HG03342 (cell line): ENCODE data around the gene FAM3C.

Source experiments
- ATAC-seq: cut with Tn5 transposase; IDR thresholded peaks from one replicate; pipeline ENCODE4 v1.9.1; 2021; ENCODE audit warnings: mild to moderate bottlenecking, moderate library complexity; ENCODE audit not compliant: unreplicated experiment

FAM3C gene

DNA sequence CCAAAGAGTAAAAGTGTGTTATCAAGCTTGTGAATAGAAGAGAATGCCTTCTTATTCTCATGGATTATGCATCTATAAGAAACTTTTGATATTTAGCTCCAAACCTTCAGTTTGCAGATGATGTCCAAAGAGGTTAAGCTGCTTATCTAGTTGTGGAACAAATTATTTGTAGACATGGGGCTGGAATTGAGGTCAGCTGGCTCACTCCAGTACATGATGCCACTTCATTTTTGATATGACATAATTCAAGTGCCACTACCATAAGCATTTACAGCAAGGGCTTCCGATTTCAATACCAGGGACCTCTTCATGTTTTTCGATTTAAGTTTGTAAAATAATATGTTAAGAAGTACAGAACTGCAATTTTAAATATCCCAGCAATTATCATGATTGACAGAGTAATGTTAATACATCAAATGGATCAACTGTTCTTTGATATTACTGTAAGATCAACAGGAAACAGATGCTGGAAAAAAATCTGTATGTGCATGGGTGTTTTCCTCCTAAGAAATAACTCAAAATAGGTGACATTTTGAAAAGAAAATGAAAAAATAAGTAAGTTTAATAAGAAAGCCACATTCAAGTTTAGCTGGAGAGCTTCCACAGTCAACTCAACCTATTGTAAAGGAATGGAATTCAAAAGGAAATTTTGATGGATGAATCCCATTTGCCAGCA is 12.7 kb downstream of the FAM3C start:
- no peak for ATAC-seq

DNA sequence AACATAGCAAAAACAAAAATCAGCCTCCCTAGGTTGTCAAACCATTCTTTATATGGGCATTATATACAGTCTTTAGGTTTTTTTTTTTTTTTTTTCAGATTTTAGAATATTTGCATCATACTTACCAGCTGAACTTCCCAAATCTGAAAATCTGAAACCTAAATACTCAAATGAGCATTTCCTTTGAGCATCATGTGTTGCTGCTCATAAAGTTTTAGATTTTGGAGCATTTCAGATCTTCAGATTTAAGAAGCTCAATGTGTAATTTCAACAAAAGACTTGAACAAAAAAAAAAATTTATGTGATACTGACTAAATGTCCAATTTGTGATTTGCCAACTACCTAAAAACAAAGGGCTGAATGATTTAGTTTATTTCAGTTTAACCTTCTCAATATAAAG is 13.6 kb downstream of the FAM3C start:
- ATAC-seq = no peak

DNA sequence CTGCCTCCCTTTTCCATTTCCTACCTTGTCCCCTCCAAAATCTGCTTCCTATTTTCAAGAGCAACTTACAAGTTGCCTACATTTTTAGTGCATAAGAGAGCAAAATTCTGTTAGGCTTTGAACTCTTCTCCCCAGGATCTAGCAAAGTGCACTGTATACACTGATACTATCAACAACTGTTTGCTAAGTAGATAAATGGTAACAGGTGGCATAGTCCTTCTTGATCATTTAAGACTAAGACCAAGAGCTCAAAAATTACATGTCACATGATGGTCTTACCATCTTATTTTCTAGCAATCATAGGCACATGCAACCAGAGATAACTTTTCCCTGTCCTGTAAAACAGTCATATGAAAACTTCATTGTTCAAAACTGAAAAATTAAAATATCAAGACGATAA is 16.2 kb downstream of the FAM3C start:
- no peak for ATAC-seq

DNA sequence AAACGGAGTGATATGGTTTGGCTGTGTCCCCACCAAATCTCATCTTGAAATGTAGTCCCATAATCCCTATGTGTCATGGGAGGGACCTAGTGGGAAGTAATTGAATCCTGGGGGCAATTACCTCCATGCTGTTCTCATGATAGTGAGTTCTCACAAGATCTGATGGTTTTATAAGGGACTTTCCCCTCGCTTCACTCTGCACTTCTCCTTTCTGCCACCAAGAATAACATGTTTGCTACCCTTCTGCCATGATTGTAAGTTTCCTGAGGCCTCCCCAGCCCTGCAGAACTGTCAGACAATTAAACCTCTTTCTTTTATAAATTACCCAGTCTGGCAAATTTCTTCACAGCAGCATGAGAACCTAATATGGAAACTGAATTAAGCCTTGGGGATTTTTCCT is 19.1 kb downstream of the FAM3C start:
- ATAC-seq = no peak

DNA sequence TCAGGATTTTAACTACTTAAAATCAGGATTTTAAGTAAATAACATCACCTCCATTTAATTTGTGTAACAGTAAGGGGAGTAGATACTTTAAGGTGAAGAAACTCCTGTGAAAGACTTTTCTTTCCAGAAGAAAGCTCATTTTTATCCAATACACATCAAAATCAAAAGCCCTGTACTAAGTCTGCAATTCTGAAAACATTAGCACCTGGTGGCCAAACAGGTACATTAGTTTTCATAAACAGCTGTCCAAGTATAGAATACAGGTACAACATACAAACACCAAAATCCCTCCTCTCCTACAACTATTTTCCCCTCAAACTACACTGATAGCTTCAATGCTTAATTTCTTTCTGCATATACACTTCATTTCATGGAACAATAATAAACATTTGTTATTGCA is 22.9 kb downstream of the FAM3C start:
- no peak for ATAC-seq

DNA sequence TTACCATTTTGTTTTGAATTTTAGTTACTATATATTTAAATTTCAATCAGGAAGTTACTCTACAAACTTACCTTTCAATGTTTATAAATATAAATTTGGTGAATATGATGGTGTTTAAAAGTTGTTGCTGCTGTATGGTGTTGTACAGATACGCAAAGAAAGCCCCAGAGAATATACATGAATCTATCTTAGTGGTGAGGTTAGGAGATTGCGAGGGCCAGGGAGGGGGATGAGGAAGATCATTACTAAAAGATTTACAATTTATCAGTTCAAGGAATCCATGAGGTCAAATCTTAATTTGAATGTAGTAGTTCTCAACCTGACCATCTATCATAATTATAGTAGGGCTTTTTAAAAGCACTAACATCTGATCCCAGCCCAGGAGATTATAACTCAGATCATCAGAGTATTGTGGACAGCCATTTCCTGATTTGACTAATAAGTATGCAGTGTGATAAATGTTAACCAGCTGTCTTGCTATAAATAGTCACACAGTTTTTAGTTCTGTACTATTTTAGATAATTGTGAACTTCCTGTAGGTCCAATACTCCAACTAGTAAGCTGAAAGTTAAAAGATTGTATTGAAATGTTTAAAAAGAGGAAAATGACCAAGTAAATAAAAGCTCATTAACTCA is 23.6 kb downstream of the FAM3C start:
- ATAC-seq = peak; percentile 92

DNA sequence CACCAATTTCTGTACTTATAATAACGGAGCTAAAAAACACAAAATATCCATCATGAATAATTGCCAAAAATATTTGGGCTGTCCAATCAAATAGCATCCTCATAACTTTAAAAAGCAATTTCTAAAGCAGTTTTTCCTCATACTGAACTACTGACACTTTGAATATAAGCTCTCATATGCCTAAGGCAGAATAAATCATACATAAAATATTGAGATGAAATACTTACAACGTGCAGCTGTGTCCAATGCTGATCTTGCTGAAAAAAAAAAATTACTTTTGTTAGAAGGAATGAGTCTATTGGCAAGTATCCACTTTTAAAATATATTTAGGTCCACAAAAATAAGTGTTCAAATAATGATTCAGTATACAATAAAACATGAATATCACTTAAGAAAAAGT is 24.2 kb downstream of the FAM3C start:
- ATAC-seq = no peak

DNA sequence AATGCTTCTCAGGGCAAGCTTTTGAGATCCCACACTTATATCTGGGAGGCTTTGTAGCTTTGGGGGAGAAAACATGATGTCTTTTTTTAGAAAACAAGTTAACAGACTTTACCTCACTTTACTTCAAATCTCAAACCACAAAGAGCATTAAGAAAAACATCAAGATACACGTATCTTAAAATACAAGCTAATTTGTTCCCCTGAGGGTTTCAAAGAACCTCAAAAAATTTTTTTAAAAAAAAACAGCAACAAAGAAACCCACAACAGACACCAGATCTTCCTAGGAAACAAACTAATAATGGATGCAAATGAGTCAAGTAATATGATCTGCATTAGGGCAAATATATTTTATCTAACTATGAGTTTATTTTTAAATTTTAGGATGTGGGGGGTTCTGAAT is 24.7 kb downstream of the FAM3C start:
- ATAC-seq = no peak

DNA sequence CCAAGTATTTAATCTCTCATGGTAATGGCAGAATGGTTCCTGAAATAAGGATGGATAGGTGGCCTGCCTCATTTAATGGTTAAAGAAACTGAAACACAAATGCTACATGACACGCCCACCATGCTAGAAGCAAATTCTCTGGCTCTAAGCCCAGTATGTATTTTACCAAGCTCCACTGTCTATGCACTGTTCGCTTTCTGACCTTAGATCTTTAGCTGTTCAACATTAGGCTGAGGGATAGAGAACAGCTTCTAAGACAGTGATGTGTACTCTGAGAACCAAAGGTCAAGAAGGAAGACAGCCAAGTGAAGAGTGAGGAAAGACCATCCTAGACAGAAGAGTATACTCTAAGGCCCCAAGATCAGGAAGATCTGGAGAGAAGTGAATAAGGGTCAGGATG is 26.6 kb downstream of the FAM3C start:
- peak; percentile 47 for ATAC-seq

DNA sequence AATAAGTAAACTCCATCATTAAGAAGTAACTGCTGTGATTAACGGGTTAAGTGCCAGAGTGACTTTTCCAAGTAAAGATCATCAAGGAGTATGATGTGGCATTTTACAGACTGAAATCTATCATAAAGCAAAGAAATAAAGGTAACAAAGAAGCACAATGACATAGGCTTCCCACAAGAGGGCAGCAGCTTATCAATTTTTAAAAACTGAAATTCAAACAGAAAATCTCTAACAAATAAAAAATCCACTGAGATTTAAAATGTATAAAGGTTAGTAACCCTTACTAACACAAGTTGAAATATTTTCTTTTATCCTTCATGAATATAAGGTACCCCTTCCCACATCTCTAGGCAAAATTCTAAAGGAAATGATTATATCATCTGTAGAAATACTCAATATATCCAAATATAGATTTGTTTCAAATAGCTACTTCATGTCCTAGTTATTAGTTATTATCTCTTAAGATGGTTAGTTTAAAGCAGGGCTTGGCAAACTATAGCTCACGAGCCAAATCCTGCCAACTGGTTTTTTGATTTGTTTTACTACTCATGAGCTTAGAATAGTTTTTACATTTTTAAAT is 29.2 kb downstream of the FAM3C start:
- no peak for ATAC-seq

DNA sequence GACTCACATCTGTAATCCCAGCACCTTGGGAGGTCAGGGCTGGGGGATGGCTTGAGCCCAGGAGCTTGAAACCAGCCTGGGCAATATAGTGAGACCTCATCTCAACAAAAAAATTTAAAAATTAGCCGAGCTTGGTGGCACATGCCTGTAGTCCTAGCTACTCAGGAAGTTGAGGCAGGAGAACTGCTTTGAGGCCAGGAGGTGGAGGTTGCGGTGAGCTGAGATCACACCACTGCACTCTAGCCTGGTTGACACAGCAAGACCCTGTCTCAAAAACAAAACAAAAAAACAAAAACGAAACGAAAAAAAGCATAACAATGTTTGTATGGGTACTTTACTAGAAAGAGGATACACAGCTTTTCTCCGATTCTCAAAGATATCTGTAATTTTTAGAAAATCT is 35.5 kb downstream of the FAM3C start:
- ATAC-seq = no peak

DNA sequence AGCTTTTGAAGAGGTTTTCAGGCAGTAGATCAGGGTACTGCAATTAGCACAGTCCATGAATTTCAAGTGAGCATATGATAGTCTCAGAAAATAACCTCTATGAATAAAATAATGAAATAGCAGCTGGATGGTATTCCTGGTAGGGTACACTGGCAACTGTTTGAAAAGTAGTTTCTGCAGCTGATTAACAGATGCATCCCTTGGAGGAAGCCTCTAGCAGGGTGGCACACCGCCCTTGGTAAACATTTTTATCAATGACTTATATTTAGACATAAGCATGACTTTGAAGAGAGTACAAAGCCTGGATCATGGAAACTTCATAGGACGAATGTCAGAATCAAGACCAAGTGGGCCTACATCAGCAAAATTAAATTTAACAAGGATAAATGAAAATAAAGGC is 40.5 kb downstream of the FAM3C start:
- ATAC-seq = no peak

DNA sequence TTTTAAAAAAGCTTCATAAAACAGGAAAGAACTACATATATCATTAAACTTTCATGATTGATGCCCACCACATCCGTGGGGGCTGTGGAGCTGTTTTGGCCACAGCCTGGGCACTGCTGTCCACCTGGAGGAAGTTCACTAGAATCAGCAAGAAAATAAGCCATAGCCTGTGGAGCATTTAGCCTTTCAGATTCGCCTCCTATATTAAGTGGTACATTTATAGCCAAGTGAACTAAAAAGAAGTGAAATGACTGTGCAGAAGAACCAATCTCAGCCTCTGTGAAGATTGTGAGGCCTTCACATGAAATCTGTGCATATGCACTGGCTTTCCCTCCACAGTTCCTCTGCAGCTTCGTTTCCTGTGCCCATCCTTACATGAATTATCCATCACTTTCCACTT is 43.8 kb downstream of the FAM3C start:
- ATAC-seq = no peak

DNA sequence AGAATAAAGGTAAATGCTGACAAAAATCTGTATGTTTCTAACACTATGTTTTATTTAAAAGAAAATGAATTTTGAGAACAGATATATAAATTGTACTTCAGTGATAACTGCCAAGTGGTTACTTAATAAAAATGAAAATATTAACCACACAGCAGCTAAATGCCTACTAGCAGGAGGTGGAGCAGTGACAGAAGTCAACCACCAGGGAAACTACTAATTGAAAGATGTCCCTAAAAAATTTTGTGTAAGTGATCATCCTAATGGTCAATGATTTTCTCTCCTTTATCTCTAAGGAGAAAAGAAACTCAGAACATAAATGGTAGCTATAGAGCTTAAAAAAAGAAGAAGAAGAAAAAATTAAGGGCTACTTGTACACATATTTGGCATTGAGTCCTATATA is 44.4 kb downstream of the FAM3C start:
- ATAC-seq = no peak

DNA sequence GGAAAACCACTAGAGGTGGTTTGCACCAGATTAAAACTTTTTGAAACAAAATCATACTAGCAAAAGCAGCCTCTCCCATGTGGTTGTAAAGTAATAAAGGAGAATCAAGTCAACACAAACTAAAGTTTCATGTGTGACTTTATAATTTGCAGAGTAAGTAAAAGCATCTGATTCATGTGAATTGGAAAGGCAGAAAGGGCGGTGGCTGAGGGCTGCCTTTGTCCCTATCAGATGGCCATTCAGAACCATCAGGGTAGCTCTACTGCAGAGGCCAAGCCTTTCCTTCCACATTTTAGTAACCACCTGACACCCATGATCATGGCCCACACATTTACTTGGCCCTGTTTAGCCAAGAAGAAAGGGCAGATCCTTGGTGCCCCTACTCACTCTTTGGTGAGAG is 51.6 kb downstream of the FAM3C start:
- ATAC-seq = no peak

DNA sequence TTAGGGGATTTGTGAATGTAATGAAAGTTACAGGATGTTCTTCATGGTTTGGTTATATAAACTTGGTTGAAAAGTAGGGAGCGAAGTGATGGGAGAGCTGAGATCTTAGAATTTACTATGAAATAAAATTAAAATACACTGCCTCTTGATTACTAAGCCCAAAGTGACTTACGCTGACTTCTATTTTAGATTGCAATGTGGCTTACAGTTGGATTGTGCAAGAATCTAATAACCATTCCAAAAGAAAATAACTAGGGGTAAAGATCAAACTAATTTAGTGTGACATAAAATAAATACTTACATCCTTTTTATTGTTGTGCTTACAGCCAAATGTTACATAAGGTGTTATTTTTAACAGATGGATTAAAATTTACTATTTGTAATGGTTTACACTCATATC is 52.0 kb downstream of the FAM3C start:
- ATAC-seq = no peak

DNA sequence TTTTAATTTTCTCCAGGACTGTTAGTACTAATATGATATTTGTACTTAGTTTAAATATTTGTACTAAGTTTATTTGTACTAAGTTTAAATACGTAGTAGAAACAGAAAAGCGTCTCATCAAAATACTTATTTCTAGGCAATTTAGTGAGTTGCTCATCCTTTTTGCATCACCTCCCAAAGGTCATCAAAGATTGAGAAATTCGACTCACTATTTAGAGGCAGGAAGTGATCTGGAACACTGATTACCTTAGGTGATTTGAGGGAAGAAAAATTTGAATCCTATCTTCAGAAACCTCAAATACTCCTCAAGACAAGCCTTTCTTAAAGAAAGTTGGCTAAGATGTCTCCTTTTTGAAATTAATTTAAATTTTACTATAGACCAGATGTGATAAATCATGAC is 52.8 kb downstream of the FAM3C start:
- ATAC-seq = no peak

DNA sequence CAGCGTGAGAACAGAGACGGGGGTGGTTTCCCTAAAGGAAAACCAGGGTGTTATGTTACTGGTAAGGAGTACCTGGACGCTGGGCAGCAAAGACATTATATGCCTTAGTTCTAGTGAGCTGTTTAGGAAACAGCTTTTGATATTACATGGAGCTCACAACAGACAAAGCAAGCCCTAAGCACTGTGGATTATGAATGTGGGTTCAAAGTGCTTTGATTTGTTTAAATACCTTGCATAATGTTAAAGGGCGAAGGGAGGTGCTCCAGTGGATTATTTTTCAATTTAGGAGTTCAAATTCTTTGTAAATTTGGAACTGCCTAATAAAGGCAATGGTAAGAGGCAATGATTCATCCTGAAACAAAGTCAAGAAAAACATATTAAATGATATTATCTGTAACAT is 53.5 kb downstream of the FAM3C start:
- no peak for ATAC-seq

DNA sequence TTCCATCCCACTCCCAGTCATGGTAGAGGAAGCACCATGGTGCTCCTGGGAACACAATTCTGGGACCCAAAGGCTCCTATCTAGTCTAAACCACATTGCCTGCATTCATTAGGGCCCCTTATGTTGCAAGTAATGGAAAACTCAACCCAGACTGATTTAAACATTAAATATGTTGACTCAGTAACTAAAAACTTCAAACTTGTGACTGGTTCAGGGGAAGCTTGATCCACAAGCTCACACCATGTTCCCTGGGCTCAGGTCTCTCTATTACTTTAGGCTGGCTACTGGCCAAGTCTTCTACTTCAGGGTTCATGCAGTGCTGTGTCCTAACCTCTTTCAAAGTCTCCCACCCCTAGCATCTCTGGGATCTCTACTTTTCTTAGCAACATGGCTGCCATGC is 54.2 kb downstream of the FAM3C start:
- no peak for ATAC-seq

DNA sequence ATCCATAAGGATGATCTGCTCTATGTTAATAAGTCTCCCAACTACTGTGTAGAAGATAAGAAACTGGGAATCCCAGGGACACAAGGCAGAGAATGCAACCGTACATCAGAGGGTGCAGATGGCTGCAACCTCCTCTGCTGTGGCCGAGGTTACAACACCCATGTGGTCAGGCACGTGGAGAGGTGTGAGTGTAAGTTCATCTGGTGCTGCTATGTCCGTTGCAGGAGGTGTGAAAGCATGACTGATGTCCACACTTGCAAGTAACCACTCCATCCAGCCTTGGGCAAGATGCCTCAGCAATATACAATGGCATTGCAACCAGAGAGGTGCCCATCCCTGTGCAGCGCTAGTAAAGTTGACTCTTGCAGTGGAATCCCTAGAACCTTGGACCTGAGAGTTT is 57.0 kb downstream of the FAM3C start:
- no peak for ATAC-seq

DNA sequence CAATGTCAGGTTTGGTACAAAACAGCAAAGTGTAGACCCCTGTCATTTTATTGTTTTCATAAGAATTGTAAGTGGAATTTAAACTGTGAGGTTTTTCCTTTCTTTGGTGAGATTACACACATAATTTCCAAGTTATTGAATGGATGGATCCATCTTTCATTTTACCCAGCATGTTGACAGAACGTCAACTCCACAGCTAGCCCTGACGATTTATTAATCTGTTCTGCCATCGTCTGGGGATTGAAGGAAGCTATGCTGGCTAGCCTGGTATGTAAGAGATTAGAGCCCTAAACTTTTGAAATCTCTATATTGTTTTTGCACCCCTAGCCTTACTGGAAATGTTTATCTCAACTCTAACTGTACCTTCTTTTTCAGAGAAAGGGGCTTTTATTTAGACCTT is 58.7 kb downstream of the FAM3C start:
- no peak for ATAC-seq

DNA sequence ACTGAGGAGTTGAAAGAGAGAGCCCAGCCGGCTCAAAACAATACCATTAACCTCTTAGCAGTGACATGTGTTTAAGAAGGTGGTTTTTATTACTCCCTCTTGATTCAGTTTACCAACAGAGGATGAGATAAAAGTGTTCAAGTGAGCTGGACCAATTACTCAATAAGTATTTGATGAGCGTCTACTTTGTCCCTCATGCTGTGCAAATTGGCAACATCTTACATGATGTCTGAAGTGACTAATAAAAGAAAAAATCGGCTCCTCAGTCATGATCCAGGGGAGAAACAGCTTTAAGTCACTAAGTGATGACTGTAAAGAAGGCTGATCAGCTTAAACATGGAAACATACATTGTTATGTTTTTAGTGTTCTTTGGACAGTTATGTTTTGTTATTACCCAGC is 59.5 kb downstream of the FAM3C start:
- no peak for ATAC-seq
